Activated CD4-positive, alpha-beta T cell treated with anti-CD3 and anti-CD28 coated beads, Interleukin-2, amount 50 U/mL, for 16 hours (primary cell): ENCODE measurements around the gene KCNH1.
A peak's percentile ranks its signal among the peaks of the same experiment; 100 is the strongest.

Source experiments
- DNase-seq: peaks from one replicate; pipeline ENCODE4 v3.0.0-alpha.2; 2020

Gene KCNH1

GRCh38 chr1:210915890-210916507 lies 217.9 kb downstream of the KCNH1 start:
- DNase-seq, result no peak

- DNase-seq, result no peak
Observed at GRCh38 chr1:210912752-210913151, 221.2 kb downstream of the KCNH1 start.

DNA sequence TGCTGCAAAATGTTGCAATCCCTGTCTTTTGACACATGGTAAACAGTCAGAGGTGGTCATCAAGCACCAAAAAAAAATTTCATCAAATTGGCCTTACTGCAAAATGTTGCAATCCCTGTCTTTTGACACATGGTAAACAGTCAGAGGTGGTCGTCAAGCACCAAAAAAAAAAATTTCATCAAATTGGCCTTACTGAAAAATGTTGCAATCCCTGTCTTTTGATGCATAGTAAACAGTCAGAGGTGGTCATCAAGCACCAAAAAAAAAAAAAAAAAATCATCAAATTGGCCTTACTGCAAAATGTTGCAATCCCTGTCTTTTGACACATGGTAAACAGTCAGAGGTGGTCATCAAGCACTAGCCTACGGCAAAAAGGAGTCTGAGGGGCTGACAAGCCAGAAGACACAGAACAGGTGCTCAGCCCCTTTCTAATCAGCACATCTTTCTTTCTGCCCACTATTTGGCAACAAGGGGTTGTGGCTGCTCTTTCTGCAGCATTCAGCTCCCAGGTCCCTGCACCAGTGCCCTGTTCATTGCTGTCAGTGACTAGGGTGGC lies 223.8 kb downstream of the KCNH1 start:
- no peak for DNase-seq

DNA sequence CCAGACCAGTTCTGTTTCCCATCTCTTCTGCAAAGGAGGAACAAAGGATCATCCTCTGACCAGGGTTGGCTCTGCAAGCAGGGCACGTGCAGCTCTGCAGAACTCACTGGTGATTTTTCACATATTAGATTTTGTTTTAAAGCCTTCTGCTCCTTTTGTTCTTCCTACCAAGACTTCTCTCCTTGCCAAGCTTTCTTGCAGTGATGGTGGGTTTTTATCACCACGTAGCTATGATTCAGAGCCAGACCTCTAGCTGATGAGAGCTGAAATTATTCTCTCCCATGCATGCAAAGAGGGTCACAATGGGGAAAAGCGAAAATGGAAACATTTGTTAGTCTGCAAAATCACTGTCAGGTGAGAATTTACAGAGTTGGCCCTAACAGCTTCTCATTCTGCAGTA lies 225.2 kb downstream of the KCNH1 start:
- DNase-seq, result no peak

DNA sequence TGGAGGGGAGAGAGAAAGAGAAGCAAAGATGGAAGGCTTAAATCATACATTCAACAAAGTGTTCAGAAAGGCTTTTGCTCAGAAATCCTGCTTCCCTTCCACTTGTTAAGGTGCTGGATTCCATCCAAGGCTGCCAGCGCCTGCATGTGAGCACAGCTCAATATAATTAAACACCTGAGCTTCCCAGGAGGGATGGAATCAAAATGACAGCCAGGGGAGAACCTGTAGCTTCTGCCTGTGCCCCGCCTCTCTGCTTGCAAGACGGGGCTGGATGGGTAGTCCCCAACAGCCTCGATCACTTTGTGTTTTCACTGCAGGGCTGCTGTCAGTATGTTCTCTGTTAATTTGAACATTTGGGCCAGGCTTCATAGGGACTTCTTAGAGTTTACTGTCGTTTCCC lies 225.7 kb downstream of the KCNH1 start:
- DNase-seq, result no peak

DNA sequence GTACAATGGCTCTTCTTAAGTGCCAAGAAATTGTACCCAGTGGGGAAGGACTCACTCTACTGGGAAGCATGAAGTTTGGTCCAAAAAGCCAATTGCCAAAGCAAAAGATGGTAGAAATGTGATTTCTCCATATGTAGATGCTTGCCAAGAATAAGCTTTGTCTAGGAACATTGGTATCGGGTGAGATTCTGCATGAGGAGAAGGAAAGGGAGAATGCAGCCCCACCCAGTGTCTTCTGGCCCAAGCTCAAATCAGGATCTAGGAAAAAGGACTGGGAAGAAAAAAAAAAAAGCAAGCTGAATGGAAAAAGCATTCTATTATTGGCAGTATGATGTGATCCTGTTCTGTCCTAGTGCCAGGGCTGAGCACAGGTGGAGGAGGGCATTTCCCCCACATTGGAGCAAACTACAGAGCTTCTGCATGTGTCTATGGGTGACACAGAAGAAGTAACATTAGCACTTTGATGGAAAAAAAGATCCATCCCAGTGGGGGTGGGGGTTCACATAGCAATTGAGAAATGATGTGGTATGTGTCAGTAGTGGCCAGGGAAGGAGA lies 226.6 kb downstream of the KCNH1 start:
- no peak for DNase-seq

DNA sequence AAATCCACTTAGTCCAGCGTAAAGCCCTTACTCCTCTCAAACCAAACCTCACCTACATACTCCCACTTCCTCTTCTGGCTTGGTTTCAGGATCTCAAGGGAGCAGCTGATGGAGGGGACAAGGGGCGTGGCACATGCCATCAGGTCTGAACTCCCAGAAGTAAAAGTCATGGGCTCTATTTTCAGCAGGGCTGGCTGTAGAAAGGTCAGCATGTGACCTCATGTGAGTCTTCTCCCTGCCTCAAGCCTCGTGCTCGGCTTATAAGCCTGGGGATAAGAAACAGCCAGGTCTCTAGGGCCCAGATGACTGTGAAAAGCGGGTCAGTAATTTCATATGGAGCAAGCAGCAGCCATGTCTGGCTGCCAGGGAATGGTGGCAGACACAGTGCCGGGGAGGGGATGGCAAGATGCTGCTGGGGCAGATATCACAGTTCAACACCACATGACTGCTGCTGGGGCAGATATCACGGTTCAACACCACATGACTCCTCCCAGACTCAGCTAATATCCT lies 227.9 kb downstream of the KCNH1 start:
- no peak for DNase-seq

- no peak for DNase-seq
Observed at GRCh38 chr1:210905365-210905904, 228.5 kb downstream of the KCNH1 start.

GRCh38 chr1:210901981-210902770 lies 231.8 kb downstream of the KCNH1 start:
- DNase-seq, result no peak

DNA sequence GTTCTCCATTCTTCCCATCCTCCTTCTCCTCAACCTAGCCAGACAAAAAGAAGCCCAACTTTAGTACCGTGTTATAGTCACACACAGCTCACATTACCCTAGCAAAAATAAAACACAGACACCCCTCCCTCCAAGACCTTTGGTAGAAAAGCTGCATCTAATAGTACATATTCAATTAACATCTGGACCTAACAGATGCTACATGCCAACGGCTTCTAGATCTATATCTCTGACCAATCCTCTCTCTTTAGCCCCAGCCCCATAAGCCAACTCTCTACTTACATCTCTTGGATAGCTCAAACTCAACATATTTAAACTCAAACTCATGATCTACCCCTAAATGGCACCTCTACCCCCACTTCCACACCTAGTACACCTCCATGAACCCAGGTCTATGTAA lies 233.1 kb downstream of the KCNH1 start:
- DNase-seq, result no peak

DNA sequence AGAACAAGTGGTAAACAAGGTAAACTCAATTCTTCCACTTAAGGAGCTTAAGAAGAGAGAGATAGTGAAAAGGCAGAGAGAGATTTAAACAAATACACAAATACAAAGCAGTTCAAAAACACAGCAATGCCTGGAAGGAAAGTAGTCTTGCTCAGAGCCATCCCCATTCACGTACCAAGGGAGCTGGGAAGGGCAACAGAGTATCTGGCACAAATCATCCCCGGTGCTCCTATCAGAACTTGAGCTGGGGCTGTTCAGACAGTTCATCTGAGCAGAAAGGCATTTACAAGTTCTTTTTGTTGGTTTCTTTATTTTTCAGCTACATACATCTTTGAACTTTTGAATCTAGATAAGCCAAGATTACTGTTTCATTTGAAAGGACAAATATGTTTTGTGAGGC lies 233.9 kb downstream of the KCNH1 start:
- no peak for DNase-seq

DNA sequence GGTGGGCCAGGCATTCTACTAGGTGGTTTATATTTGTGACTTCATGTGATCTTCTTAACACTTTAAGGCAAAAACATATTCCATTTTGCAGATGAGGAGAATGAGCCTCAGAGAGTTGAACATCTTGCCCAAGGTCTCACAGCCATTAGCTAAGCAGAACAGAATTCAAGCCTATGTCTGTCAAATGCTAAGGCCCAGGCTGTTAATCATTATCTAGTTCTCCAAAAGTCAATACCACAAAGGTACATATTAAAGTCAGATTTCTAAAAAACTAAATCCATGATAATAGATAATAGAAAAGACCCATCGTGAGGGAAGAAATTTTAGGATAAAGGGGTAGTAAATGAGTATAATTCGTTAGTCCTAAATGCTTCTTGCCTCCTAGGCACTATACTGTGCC lies 234.3 kb downstream of the KCNH1 start:
- DNase-seq, result no peak

DNA sequence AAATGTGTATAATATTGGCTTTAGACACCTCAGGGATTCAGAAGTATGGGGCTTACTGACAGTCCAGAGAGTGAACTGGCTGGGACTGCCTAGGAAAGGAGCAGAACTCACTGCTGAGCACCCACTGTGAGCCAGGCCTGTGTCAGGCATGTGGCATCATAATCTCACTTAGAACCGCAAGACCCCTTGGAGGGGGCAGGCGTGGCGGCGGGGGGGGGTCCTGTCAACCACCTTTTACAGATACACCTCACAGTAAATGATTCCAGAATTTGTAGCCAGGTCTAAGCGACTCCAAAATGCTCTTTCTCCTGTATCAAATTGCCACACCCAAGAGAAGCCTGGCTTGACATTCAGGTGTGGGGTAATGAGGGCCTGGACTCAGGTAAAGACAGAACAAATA lies 235.5 kb downstream of the KCNH1 start:
- no peak for DNase-seq

DNA sequence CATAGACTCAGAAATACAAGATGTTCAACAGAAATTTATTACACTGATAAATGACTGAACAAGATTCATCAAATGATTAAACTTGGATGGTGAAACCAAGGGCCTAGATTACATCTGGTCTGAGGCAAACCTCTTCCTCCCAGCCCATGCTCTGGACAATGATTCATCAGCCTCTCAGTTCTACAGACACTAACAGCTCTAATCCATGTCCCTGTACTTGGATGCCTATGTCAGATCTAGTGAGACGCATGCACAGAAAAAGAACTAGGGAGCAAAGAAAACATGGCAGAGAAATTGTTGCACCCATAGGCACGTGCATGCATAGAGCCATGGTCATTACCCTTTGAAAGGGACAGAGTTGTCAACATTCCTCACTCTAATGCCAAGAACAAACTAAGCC lies 250.1 kb downstream of the KCNH1 start:
- peak; percentile 7 for DNase-seq

DNA sequence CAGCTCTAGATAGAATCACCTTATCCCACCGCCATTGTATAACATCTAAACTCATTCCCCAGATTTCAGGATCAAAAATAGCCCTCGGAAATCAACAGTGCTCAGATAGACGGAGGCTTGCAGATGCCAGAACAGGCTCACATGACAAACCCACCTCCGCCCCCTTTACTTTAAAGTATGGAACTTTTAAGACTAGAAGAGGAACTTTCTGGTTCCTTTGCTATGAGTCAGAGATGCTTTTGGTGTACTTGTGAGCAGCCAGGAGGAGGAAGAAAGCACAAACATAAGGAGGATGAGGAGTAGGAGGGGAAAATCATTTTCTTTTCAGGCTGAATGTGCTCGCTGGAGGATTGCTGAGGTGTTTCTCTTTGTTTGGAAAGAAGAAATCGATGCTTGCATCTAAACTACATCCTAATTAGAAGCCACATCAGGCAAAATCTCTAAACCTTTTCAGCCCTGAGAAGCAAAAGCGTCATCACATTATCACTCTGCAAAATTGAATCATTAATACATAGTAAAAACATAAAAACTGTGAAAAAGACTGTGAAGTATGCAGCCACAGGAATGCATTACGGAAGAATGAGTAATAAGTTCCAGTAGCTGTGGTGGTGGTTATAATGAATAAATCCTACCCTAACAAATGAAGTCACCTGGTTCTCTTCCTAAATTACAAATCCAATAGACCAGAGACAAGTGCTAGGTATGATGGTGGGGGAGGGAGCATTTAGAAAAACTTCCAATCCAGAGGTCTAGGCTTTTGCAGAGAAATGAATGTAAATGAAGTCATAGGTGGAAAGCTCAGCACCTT lies 251.3 kb downstream of the KCNH1 start:
- peak; percentile 66 for DNase-seq

GRCh38 chr1:210878564-210878963 lies 255.4 kb downstream of the KCNH1 start:
- DNase-seq, result no peak

- DNase-seq, result no peak
Observed at GRCh38 chr1:210876275-210876674, 257.7 kb downstream of the KCNH1 start.

- DNase-seq, result no peak
Observed at GRCh38 chr1:210866532-210866931, 267.4 kb downstream of the KCNH1 start.

DNA sequence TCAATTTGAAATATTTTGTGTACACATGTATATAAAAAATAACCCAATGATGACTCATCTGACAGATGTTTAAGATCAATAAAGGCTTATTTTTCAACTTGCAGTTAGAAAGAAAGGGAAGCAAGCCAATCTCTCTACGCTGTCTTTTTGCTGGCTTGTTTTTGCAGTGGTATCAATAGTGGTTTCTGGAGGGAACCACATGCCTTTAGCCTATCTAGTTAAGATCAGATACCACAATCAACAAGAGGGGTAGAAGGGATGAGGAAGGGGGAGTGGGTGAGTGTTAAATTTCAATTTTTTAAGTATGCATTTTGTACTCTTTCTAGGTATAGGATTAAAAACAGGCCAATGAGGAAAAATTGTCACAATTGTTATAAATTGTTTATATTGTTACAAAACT lies 276.2 kb downstream of the KCNH1 start:
- DNase-seq, result no peak

GRCh38 chr1:210857146-210857663 lies 276.7 kb downstream of the KCNH1 start:
- DNase-seq, result no peak

DNA sequence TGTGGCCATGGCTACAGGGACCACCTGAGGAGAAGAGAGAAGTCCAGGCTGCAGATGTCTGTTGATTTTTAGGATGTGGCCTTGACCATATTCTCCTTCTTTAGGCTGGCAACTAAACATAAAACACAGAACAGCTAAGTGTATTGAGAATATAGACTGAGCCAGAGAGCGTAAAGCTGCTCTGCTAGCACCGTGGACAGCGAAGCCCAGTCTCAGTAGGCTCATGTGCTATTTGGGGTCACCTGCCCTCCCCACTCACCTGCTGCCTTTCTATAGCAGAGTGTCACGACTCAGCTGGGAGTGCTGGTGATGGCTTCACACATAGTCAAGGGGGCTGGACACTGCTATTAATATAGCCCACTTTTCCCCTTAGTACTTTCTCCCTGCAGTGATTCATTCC lies 278.5 kb downstream of the KCNH1 start:
- no peak for DNase-seq

DNA sequence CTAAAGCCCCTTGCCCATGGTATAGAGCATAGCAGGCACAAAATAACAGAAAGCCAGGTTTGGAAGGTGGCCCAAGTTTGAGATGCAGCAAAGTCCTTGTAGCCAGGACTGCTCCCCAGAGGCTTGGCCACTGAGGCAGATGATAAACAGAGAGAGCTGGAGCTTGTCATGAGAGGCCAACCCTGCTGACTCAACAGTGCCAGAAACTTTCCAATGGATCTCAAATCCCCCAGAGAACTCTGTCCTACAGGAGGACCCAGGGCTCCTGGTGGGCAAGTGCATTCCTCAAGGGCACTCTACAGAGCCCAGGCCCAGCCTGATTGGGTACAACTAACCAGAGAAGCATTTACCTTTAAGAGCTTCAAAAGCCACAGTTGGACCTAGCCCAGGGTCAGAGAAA lies 280.7 kb downstream of the KCNH1 start:
- DNase-seq, result no peak

GRCh38 chr1:210850556-210850955 lies 283.4 kb downstream of the KCNH1 start:
- no peak for DNase-seq
